Upper lobe of left lung (tissue), 6 donors: ENCODE data around the gene SLC20A1. TPM values are rescaled to one million over a fixed set of nuclear protein-coding genes. Genes with fewer than 3 reads are reported as not detected.

ENCODE experiments used
- ATAC-seq, 2 donors: fragments of 200-7000 bp; cut with Tn5 transposase; one replicate each; pipeline ENCODE4 v1.9.1; 2022; ENCODE audit warnings: mild to moderate bottlenecking in 2 of 2, moderate library complexity in 2 of 2; ENCODE audit not compliant: low FRiP score in 2 of 2
- DNase-seq, 2 donors: peaks; one replicate each; pipeline ENCODE4 v3.0.0-alpha.2; 2019 to 2020
- H3K27ac ChIP-seq, 4 donors: fragments of 200-600 bp; sonication (generic); one replicate each; pipeline ENCODE4 v1.5.1; 2016 to 2019
- H3K27me3 ChIP-seq, 4 donors: fragments of 200-600 bp; sonication (generic); one replicate each; pipeline ENCODE4 v1.5.1; 2017 to 2019
- H3K36me3 ChIP-seq, 4 donors: fragments of 200-600 bp; sonication (generic); one replicate each; pipeline ENCODE4 v1.5.1; 2016 to 2019
- H3K4me1 ChIP-seq, 4 donors: fragments of 200-600 bp; sonication (generic); one replicate each; pipeline ENCODE4 v1.5.1; 2018 to 2019
- H3K4me3 ChIP-seq, 4 donors: fragments of 200-600 bp; sonication (generic); one replicate each; pipeline ENCODE4 v1.5.1; 2017 to 2019; ENCODE audit warnings: mild to moderate bottlenecking in 2 of 4, moderate library complexity in 1 of 4
- H3K9me3 ChIP-seq, 4 donors: fragments of 200-600 bp; sonication (generic); one replicate each; pipeline ENCODE4 v1.5.1; 2018 to 2019
- EP300 ChIP-seq, 4 donors: sonication (generic); formaldehyde crosslinking; IDR thresholded peaks; one replicate each; pipeline ENCODE4 v1.5.1; 2017; ENCODE audit warnings: antibody characterized with exemption in 4 of 4, control low read depth in 2 of 4
- POLR2A ChIP-seq, 4 donors: fragments of 450-650 bp; IDR thresholded peaks; one replicate each; pipeline ENCODE4 v1.5.1; 2016 to 2017; ENCODE audit warnings: antibody characterized with exemption in 4 of 4, mild to moderate bottlenecking in 2 of 4
- POLR2AphosphoS5 ChIP-seq, 2 donors: sonication (generic); formaldehyde crosslinking; IDR thresholded peaks; one replicate each; pipeline ENCODE4 v1.5.1; 2017; ENCODE audit warnings: antibody characterized with exemption in 2 of 2
- WGBS, 2 donors: methylation state at CpG; one replicate each; pipeline ENCODE4 v1.1.5; 2017 to 2018; 5-methylcytosine and 5-hydroxymethylcytosine counted together
- total RNA-seq, 6 donors: library from RNA; depleted of rRNA in 4 of 6; stranded (reverse); fragments of >200 nt in 4 of 6; gene quantifications; one replicate each; pipeline versions ENCODE4 v1.1.0 to v1.2.1, GENCODE V29; 2016 to 2021
- TF ChIP-seq, protein P1 (sequence below), 6 experiments: fragments of 450-650 bp in 4 of 6; fragments of 200-600 bp in 2 of 6; sonication (generic) in 2 of 6; IDR thresholded peaks; one replicate each; pipeline ENCODE4 v1.5.1; 2016 to 2019; ENCODE audit warnings: antibody characterized with exemption in 6 of 6
- donor health status: DM: no; HTN: no; CAD: no; lungs with moderate emphysema.
- donor health status: DM: no; HTN: yes; CAD: no; lungs with severe emphysema.

SLC20A1 gene
- total RNA-seq, 6 donors from 2014 or later, result 22.9 to 105 (median 51.0) TPM

- DNase-seq (peak in 1 of 2 donors; percentile 39), ATAC-seq (no peak)
- no peak overlapping the region for H3K27ac ChIP-seq
- H3K9me3 ChIP-seq, result no peaks in the 10 kb centered on the region
- no peaks in the 10 kb centered on the region for H3K27me3 ChIP-seq
- 81 to 89% methylated on average over 7 to 8 of the region's 8 CpGs for WGBS, 2 donors
- H3K4me3 ChIP-seq, result no peak overlapping the region
- peaks cover 11 to 33% (median 18%) of the 10 kb centered on the region in 4 donors for H3K4me1 ChIP-seq
- no peaks in the 10 kb centered on the region for H3K36me3 ChIP-seq
- TF ChIP-seq POLR2AphosphoS5 (IDR thresholded peaks at IDR 0.05) (no peak), POLR2A (IDR thresholded peaks at IDR 0.05) (no peak), EP300 (IDR thresholded peaks at IDR 0.05) (no peak)
- TF ChIP-seq, protein P1, sequence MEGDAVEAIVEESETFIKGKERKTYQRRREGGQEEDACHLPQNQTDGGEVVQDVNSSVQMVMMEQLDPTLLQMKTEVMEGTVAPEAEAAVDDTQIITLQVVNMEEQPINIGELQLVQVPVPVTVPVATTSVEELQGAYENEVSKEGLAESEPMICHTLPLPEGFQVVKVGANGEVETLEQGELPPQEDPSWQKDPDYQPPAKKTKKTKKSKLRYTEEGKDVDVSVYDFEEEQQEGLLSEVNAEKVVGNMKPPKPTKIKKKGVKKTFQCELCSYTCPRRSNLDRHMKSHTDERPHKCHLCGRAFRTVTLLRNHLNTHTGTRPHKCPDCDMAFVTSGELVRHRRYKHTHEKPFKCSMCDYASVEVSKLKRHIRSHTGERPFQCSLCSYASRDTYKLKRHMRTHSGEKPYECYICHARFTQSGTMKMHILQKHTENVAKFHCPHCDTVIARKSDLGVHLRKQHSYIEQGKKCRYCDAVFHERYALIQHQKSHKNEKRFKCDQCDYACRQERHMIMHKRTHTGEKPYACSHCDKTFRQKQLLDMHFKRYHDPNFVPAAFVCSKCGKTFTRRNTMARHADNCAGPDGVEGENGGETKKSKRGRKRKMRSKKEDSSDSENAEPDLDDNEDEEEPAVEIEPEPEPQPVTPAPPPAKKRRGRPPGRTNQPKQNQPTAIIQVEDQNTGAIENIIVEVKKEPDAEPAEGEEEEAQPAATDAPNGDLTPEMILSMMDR (IDR thresholded peaks at IDR 0.05), result no peak
Measured at GRCh38 chr2:112640800-112641675, 4.7 kb upstream of the SLC20A1 start.

DNA sequence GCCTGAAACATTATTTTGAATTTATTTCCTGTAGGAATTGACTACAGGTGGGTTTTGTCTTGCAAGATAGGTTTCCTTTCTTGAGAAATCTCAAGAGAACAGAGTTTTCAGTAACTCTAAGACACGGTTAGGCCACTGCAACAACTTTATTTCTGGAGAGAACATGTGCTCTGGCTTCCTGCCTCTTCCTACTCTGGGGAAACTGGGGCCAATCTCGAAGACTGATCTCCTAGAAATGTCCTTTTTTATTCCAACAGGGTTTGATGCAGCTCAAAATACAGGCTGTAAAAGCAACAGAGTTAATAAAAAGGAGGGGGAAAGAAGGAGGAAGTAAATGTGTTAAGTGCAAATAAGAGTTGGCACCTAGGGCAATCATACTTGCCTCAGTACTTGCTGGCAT is 4.0 kb upstream of the SLC20A1 start:
- no peaks in the 10 kb centered on the region for H3K36me3 ChIP-seq
- no peaks in the 10 kb centered on the region for H3K27me3 ChIP-seq
- peaks cover 13 to 31% (median 19%) of the 10 kb centered on the region in 4 donors for H3K4me1 ChIP-seq
- H3K27ac ChIP-seq, result no peak overlapping the region
- 23 to 25% methylated on average over 2 of the region's 2 CpGs for WGBS, 2 donors
- no peak overlapping the region for H3K4me3 ChIP-seq
- no peaks in the 10 kb centered on the region for H3K9me3 ChIP-seq
- TF ChIP-seq POLR2A (IDR thresholded peaks at IDR 0.05) (no peak), EP300 (IDR thresholded peaks at IDR 0.05) (no peak)
- DNase-seq (no peak), ATAC-seq (no peak)

GRCh38 chr2:112642561-112642960 is 3.2 kb upstream of the SLC20A1 start:
- Histone ChIP-seq H3K9me3 (no peaks in the 10 kb centered on the region), H3K4me3 (no peak overlapping the region), H3K27me3 (no peaks in the 10 kb centered on the region), H3K36me3 (peaks cover 0 to 5% (median under 1%) of the 10 kb centered on the region in 4 donors), H3K27ac (no peak overlapping the region), H3K4me1 (peaks cover 16 to 39% (median 26%) of the 10 kb centered on the region in 4 donors)
- ATAC-seq (no peak), DNase-seq (peak in 1 of 2 donors; percentile 50)
- 68 to 79% methylated on average over 5 of the region's 5 CpGs for WGBS, 2 donors
- no peak for TF ChIP-seq EP300 (IDR thresholded peaks at IDR 0.05)
- TF ChIP-seq POLR2AphosphoS5 (IDR thresholded peaks at IDR 0.05), result no peak
- TF ChIP-seq, protein P1 (IDR thresholded peaks at IDR 0.05), result no peak
- no peak for TF ChIP-seq POLR2A (IDR thresholded peaks at IDR 0.05)

GRCh38 chr2:112642966-112643365 is 2.8 kb upstream of the SLC20A1 start:
- no peak overlapping the region for H3K27ac ChIP-seq
- WGBS, 2 donors, result 89 to 91% methylated on average over 7 of the region's 7 CpGs
- TF ChIP-seq, protein P1 (IDR thresholded peaks at IDR 0.05), result no peak
- TF ChIP-seq EP300 (IDR thresholded peaks at IDR 0.05) (no peak), POLR2AphosphoS5 (IDR thresholded peaks at IDR 0.05) (no peak), POLR2A (IDR thresholded peaks at IDR 0.05) (no peak)
- ATAC-seq (no peak), DNase-seq (peak in 1 of 2 donors; percentile 36)
- H3K9me3 ChIP-seq, result no peaks in the 10 kb centered on the region
- H3K4me3 ChIP-seq, result no peak overlapping the region
- peaks cover 19 to 44% (median 30%) of the 10 kb centered on the region in 4 donors for H3K4me1 ChIP-seq
- peaks cover 0 to 9% (median 5%) of the 10 kb centered on the region in 4 donors for H3K36me3 ChIP-seq
- H3K27me3 ChIP-seq, result no peaks in the 10 kb centered on the region

DNA sequence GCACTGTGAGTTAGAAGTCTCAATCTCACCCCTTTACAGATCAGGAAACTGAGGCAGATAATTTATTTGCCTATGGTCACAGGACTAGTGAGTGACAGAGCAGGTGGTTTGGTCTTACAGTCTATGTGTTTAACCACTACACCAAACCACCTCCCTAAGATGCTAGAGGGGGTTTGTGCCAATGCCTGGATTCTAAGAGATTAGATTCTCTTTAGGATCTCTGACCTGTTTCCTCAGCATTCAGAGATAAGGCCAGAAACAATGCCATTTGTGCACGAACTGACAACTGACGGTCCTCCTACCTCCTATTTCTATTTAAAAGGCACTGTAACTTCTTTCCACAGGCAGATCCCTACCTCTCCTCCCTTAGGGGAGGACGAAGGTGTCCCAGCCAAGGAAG is 2.3 kb upstream of the SLC20A1 start:
- no peak for TF ChIP-seq POLR2A (IDR thresholded peaks at IDR 0.05)
- TF ChIP-seq, protein P1 (IDR thresholded peaks at IDR 0.05), result no peak
- no peak for TF ChIP-seq EP300 (IDR thresholded peaks at IDR 0.05)
- TF ChIP-seq POLR2AphosphoS5 (IDR thresholded peaks at IDR 0.05), result no peak
- Histone ChIP-seq H3K27ac (no peak overlapping the region), H3K4me1 (peaks cover 24 to 49% (median 35%) of the 10 kb centered on the region in 4 donors), H3K27me3 (no peaks in the 10 kb centered on the region), H3K36me3 (peaks cover 0 to 14% (median 7%) of the 10 kb centered on the region in 4 donors), H3K4me3 (no peak overlapping the region), H3K9me3 (no peaks in the 10 kb centered on the region)
- WGBS, 2 donors, result 82 to 91% methylated on average over 3 of the region's 3 CpGs
- no peak for DNase-seq
- ATAC-seq, result no peak
